Measurements from ENCODE around the gene SPSB3. TPM values are rescaled to one million over a fixed set of nuclear protein-coding genes. Genes with fewer than 3 reads are reported as not detected.

The SPSB3 gene
- total RNA-seq, 1 experiment from 2014 or later: 22.2 TPM

DNA sequence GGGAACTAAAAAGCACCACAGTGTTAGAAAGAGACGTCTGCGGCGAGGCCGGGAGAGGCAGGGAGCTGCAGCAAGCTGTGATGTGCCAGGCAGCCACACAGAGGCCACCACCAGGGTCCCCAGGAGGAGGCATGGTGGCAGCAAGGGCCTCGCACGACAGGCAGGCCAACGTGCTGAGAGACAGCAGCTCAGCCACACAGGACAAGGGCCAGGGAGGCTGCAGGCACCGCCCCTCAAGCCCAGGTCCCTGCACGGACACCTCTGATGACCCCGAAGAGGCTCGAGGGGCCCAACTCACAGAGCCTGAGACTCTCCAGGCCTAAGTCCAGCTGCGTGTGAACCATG, 38.5 kb upstream of the SPSB3 start:
- H3K4me3 Mint-ChIP-seq (ENCODE audit: unreplicated experiment): no peak overlapping the region
- no TSS peak for BruUV-seq (replicated peaks)
- H3K9me3 Mint-ChIP-seq (ENCODE audit: unreplicated experiment): no peaks in the 10 kb centered on the region
- peaks cover 38% of the 10 kb centered on the region for H3K36me3 Mint-ChIP-seq (ENCODE audit: insufficient read depth, unreplicated experiment)
- POLR2A ChIA-PET: interaction anchor here (1.0 to 1.7 kb wide), 2 partner anchors 39 to 115 kb away, joined by 3 to 6 read pairs; partner anchors contain the start of genes MAPK8IP3, NUBP2 and SPSB3
- no peak for DNase-seq (ENCODE audit: unreplicated experiment)
- no peaks in the 10 kb centered on the region for H3K4me1 Mint-ChIP-seq (ENCODE audit: insufficient read depth, unreplicated experiment)
- H3K27me3 Mint-ChIP-seq (ENCODE audit: insufficient read depth, unreplicated experiment): no peaks in the 10 kb centered on the region
- CTCF ChIA-PET: interaction anchor here (1.0 to 1.1 kb wide), 2 partner anchors 18 to 115 kb away, joined by 3 read pairs; partner anchors contain the start of gene MAPK8IP3
- no peak overlapping the region for H3K27ac Mint-ChIP-seq (ENCODE audit: low read depth, unreplicated experiment)
- TF ChIP-seq, protein P1, sequence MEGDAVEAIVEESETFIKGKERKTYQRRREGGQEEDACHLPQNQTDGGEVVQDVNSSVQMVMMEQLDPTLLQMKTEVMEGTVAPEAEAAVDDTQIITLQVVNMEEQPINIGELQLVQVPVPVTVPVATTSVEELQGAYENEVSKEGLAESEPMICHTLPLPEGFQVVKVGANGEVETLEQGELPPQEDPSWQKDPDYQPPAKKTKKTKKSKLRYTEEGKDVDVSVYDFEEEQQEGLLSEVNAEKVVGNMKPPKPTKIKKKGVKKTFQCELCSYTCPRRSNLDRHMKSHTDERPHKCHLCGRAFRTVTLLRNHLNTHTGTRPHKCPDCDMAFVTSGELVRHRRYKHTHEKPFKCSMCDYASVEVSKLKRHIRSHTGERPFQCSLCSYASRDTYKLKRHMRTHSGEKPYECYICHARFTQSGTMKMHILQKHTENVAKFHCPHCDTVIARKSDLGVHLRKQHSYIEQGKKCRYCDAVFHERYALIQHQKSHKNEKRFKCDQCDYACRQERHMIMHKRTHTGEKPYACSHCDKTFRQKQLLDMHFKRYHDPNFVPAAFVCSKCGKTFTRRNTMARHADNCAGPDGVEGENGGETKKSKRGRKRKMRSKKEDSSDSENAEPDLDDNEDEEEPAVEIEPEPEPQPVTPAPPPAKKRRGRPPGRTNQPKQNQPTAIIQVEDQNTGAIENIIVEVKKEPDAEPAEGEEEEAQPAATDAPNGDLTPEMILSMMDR (IDR thresholded peaks at IDR 0.05; ENCODE audit: unreplicated experiment): no peak
- intact Hi-C loops (cut with micrococcal nuclease): no loop called here

GRCh38 chr16:1820096-1820945, 38.0 kb upstream of the SPSB3 start:
- intact Hi-C loops (cut with micrococcal nuclease): no loop called here
- no peak for DNase-seq (ENCODE audit: unreplicated experiment)
- CTCF ChIA-PET: interaction anchor here (1.0 to 1.1 kb wide), 2 partner anchors 19 to 114 kb away, joined by 3 read pairs; partner anchors contain the start of gene MAPK8IP3
- POLR2A ChIA-PET: interaction anchor here (1.7 kb wide), 1 partner anchor 38 kb away, joined by 6 read pairs; the partner anchor contains the start of genes NUBP2 and SPSB3
- H3K9me3 Mint-ChIP-seq (ENCODE audit: unreplicated experiment): no peaks in the 10 kb centered on the region
- H3K27ac Mint-ChIP-seq (ENCODE audit: low read depth, unreplicated experiment): no peak overlapping the region
- BruUV-seq (replicated peaks): no TSS peak
- peaks cover 44% of the 10 kb centered on the region for H3K36me3 Mint-ChIP-seq (ENCODE audit: insufficient read depth, unreplicated experiment)
- H3K27me3 Mint-ChIP-seq (ENCODE audit: insufficient read depth, unreplicated experiment): no peaks in the 10 kb centered on the region
- TF ChIP-seq, protein P1 (IDR thresholded peaks at IDR 0.05; ENCODE audit: unreplicated experiment): no peak
- no peaks in the 10 kb centered on the region for H3K4me1 Mint-ChIP-seq (ENCODE audit: insufficient read depth, unreplicated experiment)
- H3K4me3 Mint-ChIP-seq (ENCODE audit: unreplicated experiment): no peak overlapping the region

DNA sequence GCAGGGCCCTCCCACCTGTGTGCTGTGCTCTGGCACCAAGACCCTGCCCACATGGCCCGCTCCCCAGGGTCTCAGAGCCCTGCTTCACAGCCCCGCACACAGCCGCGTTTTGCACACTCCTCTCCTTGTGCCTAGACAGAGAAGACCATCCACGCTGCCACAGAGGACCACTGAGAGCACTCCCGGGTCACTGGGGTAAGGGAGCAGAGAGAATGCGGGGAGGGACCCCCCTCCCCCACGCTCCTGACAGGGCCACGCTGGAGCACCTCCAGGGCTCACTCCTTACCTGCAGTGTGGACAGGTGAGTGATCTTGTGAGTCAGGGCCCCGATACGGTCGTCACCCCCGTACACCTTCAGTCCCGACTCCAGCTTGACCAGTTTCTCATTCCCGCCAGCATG, 37.2 kb upstream of the SPSB3 start:
- intact Hi-C loops (cut with micrococcal nuclease): no loop called here
- no peak overlapping the region for H3K27ac Mint-ChIP-seq (ENCODE audit: low read depth, unreplicated experiment)
- H3K4me1 Mint-ChIP-seq (ENCODE audit: insufficient read depth, unreplicated experiment): no peaks in the 10 kb centered on the region
- no peak for DNase-seq (ENCODE audit: unreplicated experiment)
- H3K36me3 Mint-ChIP-seq (ENCODE audit: insufficient read depth, unreplicated experiment): peaks cover 49% of the 10 kb centered on the region
- ChIA-PET CTCF (no interaction called here), POLR2A (interaction anchor here (1.7 kb wide), 1 partner anchor 37 kb away, joined by 6 read pairs; the partner anchor contains the start of genes NUBP2 and SPSB3)
- H3K9me3 Mint-ChIP-seq (ENCODE audit: unreplicated experiment): no peaks in the 10 kb centered on the region
- H3K4me3 Mint-ChIP-seq (ENCODE audit: unreplicated experiment): no peak overlapping the region
- no TSS peak for BruUV-seq (replicated peaks)
- no peaks in the 10 kb centered on the region for H3K27me3 Mint-ChIP-seq (ENCODE audit: insufficient read depth, unreplicated experiment)
- TF ChIP-seq, protein P1 (IDR thresholded peaks at IDR 0.05; ENCODE audit: unreplicated experiment): no peak

DNA sequence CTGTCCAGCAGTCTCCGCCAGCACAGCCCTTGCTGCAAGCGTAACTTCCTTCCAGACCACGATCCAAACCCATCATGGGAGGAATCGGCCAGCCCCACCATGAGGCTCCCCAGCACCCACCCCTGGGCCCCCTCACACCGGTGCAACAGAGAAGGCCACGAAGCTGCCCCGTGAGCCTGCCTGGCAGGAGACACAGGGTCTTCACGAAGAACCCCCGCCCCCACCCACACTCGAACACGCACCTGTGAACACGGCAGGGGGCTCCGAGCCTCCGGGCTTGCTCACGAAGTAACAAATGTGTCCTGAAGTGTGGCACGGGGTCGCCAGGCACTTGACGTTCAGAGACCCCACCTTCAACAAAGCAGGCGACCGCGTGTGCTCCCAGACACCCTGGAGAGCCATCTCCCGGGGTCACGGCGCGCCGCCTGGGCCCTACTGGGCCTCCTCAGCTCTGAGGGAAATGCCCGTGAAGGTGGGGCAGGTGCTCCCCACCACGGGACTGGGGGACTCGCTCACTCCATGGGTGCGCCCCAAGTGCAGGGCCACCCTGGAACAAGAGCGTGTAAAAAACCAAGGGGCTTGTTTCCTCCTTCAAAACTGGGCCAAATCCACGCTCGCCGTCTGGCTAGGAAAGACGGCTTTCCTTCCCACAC, 36.6 kb upstream of the SPSB3 start:
- Mint-ChIP-seq H3K27me3 (ENCODE audit: insufficient read depth, unreplicated experiment) (no peaks in the 10 kb centered on the region), H3K9me3 (ENCODE audit: unreplicated experiment) (no peaks in the 10 kb centered on the region), H3K4me3 (ENCODE audit: unreplicated experiment) (no peak overlapping the region), H3K36me3 (ENCODE audit: insufficient read depth, unreplicated experiment) (peaks cover 52% of the 10 kb centered on the region), H3K4me1 (ENCODE audit: insufficient read depth, unreplicated experiment) (no peaks in the 10 kb centered on the region), H3K27ac (ENCODE audit: low read depth, unreplicated experiment) (no peak overlapping the region)
- ChIA-PET POLR2A (no interaction called here), CTCF (no interaction called here)
- no peak for DNase-seq (ENCODE audit: unreplicated experiment)
- no TSS peak for BruUV-seq (replicated peaks)
- intact Hi-C loops (cut with micrococcal nuclease): no loop called here
- TF ChIP-seq, protein P1 (IDR thresholded peaks at IDR 0.05; ENCODE audit: unreplicated experiment): no peak
